Measurements from ENCODE around the gene LRRC75A. TPM values are rescaled to one million over a fixed set of nuclear protein-coding genes. Genes with fewer than 3 reads are reported as not detected.
A peak's percentile ranks its signal among the peaks of the same experiment; 100 is the strongest.

The LRRC75A gene
- polyA plus RNA-seq, 3 donors, result 1.0 to 2.4 (median 1.4) TPM

DNA sequence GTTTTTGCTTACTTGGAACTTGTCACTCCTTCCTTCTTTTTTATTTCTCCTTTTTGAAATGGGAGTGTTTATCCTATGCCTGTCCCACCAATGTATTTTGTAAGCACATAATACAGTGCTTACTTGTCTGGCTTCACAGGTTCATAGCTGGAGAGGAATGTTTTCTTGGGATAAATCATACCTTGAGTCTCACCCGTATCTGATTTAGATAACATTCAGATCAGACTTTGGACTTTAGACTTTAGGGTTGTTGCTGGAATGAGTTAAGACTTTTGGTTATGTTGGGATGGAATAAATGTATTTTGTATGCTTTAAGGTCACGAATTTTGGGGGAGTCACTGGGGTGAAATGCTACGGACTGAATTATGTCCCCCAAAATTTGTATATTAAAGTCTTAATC is 13.0 kb upstream of the LRRC75A start:
- no peak overlapping the region for H3K4me2 ChIP-seq (replicated peaks; ENCODE audit: extremely low read depth, low read length, poor library complexity, severe bottlenecking)
- Mint-ChIP-seq H3K9me3 (no peaks in the 10 kb centered on the region), H3K4me3 (no peak overlapping the region), H3K27ac (no peak overlapping the region), H3K4me1 (peaks cover 27% of the 10 kb centered on the region), H3K36me3 (no peaks in the 10 kb centered on the region), H3K27me3 (ENCODE audit: low read depth in 3 of 3) (peaks cover 2 to 10% (median 5%) of the 10 kb centered on the region in 3 donors)
- intact Hi-C loops (cut with micrococcal nuclease), result no loop called here
- no peak overlapping the region for H3K27ac ChIP-seq (ENCODE audit: low read depth in 1 of 2, low read length in 2 of 2)
- no peaks in the 10 kb centered on the region for H3K9me3 ChIP-seq (replicated peaks in 1 of 2; ENCODE audit: control insufficient read depth in 1 of 2, insufficient read depth in 1 of 2, low read length in 2 of 2)
- H3K27me3 ChIP-seq (ENCODE audit: control insufficient read depth in 2 of 2, insufficient read depth in 2 of 2, low read length in 2 of 2), result no peaks in the 10 kb centered on the region
- H3K9ac ChIP-seq (ENCODE audit: insufficient read depth, low read length, poor library complexity, severe bottlenecking), result no peak overlapping the region
- TF ChIP-seq, protein P1, sequence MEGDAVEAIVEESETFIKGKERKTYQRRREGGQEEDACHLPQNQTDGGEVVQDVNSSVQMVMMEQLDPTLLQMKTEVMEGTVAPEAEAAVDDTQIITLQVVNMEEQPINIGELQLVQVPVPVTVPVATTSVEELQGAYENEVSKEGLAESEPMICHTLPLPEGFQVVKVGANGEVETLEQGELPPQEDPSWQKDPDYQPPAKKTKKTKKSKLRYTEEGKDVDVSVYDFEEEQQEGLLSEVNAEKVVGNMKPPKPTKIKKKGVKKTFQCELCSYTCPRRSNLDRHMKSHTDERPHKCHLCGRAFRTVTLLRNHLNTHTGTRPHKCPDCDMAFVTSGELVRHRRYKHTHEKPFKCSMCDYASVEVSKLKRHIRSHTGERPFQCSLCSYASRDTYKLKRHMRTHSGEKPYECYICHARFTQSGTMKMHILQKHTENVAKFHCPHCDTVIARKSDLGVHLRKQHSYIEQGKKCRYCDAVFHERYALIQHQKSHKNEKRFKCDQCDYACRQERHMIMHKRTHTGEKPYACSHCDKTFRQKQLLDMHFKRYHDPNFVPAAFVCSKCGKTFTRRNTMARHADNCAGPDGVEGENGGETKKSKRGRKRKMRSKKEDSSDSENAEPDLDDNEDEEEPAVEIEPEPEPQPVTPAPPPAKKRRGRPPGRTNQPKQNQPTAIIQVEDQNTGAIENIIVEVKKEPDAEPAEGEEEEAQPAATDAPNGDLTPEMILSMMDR (IDR thresholded peaks at IDR 0.05), result no peak
- DNase-seq, result no peak
- no peak overlapping the region for H2AFZ ChIP-seq (ENCODE audit: insufficient read depth, low read depth, low read length, poor library complexity, severe bottlenecking)
- no peaks in the 10 kb centered on the region for H4K20me1 ChIP-seq (ENCODE audit: insufficient read depth, low read length)
- H3K4me1 ChIP-seq (ENCODE audit: control insufficient read depth in 1 of 2, insufficient read depth in 2 of 2, low read length in 2 of 2), result peaks cover 23 to 27% of the 10 kb centered on the region in 2 donors
- H3K36me3 ChIP-seq (replicated peaks in 1 of 2; ENCODE audit: control insufficient read depth in 1 of 2, insufficient read depth in 2 of 2, low read length in 2 of 2), result no peaks in the 10 kb centered on the region
- H3K4me3 ChIP-seq (replicated peaks in 1 of 3; ENCODE audit: low read depth in 2 of 3, low read length in 3 of 3), result no peak overlapping the region
- no peaks in the 10 kb centered on the region for H3K79me2 ChIP-seq (ENCODE audit: insufficient read depth, low read length)
- 100% methylated on average over 1 of the region's 3 CpGs for WGBS (ENCODE audit: insufficient coverage)

GRCh38 chr17:16496820-16497489 is 5.0 kb upstream of the LRRC75A start:
- H3K36me3 Mint-ChIP-seq, result peaks cover 0 to 3% of the 10 kb centered on the region in 2 donors
- peaks cover 0 to 38% of the 10 kb centered on the region in 2 donors for H3K27me3 ChIP-seq (ENCODE audit: control insufficient read depth in 2 of 2, insufficient read depth in 2 of 2, low read length in 2 of 2)
- peak overlapping the region in 1 of 2 donors; percentile 2 for H3K4me3 Mint-ChIP-seq
- 99% methylated on average over 8 of the region's 12 CpGs for WGBS (ENCODE audit: insufficient coverage)
- no peak overlapping the region for H3K27ac Mint-ChIP-seq
- H3K4me3 ChIP-seq (replicated peaks in 1 of 3; ENCODE audit: low read depth in 2 of 3, low read length in 3 of 3), result no peak overlapping the region
- no peak overlapping the region for H3K27ac ChIP-seq (ENCODE audit: low read depth in 1 of 2, low read length in 2 of 2)
- H3K9me3 Mint-ChIP-seq, result peaks cover 0 to 8% (median 0%) of the 10 kb centered on the region in 7 donors
- no peaks in the 10 kb centered on the region for H3K9me3 ChIP-seq (replicated peaks in 1 of 2; ENCODE audit: control insufficient read depth in 1 of 2, insufficient read depth in 1 of 2, low read length in 2 of 2)
- peaks cover 4 to 7% of the 10 kb centered on the region in 2 donors for H3K4me1 ChIP-seq (ENCODE audit: control insufficient read depth in 1 of 2, insufficient read depth in 2 of 2, low read length in 2 of 2)
- intact Hi-C loops (cut with micrococcal nuclease), result no loop called here
- H3K27me3 Mint-ChIP-seq (ENCODE audit: low read depth in 3 of 3), result peaks cover 34 to 49% (median 38%) of the 10 kb centered on the region in 3 donors
- H3K9ac ChIP-seq (ENCODE audit: insufficient read depth, low read length, poor library complexity, severe bottlenecking), result no peak overlapping the region
- TF ChIP-seq, protein P1 (IDR thresholded peaks at IDR 0.05), result no peak
- DNase-seq, result no peak
- H3K36me3 ChIP-seq (replicated peaks in 1 of 2; ENCODE audit: control insufficient read depth in 1 of 2, insufficient read depth in 2 of 2, low read length in 2 of 2), result no peaks in the 10 kb centered on the region
- H4K20me1 ChIP-seq (ENCODE audit: insufficient read depth, low read length), result no peaks in the 10 kb centered on the region
- no peak overlapping the region for H3K4me2 ChIP-seq (replicated peaks; ENCODE audit: extremely low read depth, low read length, poor library complexity, severe bottlenecking)
- peaks cover 5% of the 10 kb centered on the region for H3K4me1 Mint-ChIP-seq
- H3K79me2 ChIP-seq (ENCODE audit: insufficient read depth, low read length), result no peaks in the 10 kb centered on the region
- H2AFZ ChIP-seq (ENCODE audit: insufficient read depth, low read depth, low read length, poor library complexity, severe bottlenecking), result no peak overlapping the region
